ENCODE measurements around the gene WDR82. TPM values are rescaled to one million over a fixed set of nuclear protein-coding genes. Genes with fewer than 3 reads are reported as not detected.

The WDR82 gene
- total RNA-seq, 4 donors from 2014 or later, result 42.9 to 56.9 (median 51.4) TPM

DNA sequence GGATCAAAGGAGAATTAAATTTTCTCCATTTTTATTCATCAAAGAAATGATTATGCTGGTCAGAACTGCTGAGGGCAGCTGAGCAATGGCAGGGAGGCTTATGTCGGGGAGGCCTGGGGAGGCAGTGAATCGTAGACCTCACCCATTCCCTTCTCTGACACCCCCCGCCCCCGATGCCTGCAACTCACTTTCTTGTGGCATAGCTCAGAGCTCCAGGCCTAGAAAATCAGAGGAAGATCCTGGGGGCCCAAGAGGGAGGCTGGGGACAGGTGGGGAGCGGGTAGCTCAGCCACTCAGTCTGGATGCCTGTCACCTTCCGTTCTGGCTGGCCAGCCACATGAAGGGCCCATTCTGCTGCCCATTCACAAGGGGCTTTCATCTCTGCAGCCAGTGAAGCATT, 36.6 kb upstream of the WDR82 start:
- DNase-seq (ENCODE audit: low spot score), result no peak
- no peak for ATAC-seq (ENCODE audit: low FRiP score)
- TF ChIP-seq, protein P1, sequence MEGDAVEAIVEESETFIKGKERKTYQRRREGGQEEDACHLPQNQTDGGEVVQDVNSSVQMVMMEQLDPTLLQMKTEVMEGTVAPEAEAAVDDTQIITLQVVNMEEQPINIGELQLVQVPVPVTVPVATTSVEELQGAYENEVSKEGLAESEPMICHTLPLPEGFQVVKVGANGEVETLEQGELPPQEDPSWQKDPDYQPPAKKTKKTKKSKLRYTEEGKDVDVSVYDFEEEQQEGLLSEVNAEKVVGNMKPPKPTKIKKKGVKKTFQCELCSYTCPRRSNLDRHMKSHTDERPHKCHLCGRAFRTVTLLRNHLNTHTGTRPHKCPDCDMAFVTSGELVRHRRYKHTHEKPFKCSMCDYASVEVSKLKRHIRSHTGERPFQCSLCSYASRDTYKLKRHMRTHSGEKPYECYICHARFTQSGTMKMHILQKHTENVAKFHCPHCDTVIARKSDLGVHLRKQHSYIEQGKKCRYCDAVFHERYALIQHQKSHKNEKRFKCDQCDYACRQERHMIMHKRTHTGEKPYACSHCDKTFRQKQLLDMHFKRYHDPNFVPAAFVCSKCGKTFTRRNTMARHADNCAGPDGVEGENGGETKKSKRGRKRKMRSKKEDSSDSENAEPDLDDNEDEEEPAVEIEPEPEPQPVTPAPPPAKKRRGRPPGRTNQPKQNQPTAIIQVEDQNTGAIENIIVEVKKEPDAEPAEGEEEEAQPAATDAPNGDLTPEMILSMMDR (IDR thresholded peaks at IDR 0.05), result no peak

DNA sequence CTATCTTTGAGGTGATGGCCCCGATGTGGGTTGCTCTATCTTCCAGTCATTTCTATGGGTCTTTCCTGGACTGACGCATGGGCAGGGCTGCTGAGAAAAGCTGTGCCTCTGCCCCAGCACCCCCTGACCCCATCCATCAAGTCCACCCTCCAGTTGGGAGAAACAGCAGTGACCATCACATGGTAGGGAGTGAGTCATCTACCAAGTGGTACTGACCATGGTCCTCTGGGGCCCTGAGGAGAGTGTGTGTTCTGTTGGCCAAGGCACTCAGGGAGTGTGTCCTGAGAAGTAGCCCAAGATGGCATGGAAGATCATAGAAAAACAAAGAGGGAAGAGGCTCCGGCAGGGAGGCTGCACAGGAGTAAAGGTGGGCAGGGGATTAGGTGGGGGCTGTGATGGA, 36.0 kb upstream of the WDR82 start:
- ATAC-seq (ENCODE audit: low FRiP score) (no peak), DNase-seq (ENCODE audit: low spot score) (no peak)
- TF ChIP-seq, protein P1 (IDR thresholded peaks at IDR 0.05), result no peak

DNA sequence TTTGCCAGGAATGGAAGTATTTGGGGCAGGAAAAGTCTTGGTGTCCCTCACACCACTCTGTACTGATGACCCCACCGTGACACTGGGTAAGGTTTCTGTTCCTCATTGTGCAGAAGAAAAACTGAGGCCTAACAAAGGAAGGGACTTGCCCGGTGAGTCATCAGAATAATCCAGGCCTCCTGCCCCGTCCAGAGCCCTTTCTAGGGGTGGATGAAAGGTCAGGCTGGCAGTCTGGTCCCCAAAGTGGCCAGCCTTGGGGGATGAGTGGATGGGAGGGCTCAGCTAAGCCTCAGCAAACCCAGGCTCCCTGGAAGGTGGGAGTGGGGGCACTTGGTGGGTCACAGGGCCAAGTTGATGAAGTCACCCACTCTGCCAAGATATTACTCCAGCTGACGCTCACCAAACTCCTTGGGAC, 35.3 kb upstream of the WDR82 start:
- TF ChIP-seq, protein P1 (IDR thresholded peaks at IDR 0.05), result no peak
- DNase-seq (ENCODE audit: low spot score) (no peak), ATAC-seq (ENCODE audit: low FRiP score) (no peak)

DNA sequence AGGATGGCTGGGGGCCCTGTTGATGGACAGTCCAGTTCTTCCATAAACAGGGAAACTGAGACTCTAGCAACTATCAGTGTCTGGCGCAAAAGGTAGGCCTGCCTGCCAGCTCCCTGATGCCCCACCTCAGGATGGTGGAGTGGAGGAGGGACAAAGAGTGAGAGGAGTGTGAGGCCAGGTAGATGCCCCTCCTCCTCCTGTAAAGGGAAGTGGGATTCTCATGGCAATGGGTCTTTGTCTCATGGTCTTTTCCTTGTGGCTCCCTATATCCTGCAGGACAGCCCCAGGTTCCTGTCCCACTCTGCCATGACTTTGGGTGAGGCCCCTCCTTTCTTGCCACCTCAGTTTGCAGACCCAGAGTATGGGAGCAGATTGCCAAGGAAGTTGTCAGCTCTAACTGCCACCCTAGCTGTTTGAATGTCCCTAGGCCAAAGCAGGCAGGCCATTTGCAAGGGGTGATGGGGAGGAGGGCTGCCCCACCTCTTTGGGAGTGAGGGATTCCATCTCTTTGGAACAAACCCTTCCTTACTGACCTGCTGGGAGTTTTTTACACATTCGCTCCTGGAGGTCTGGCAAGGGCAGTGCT, 34.8 kb upstream of the WDR82 start:
- TF ChIP-seq, protein P1 (IDR thresholded peaks at IDR 0.05), result no peak
- DNase-seq (ENCODE audit: low spot score) (no peak), ATAC-seq (ENCODE audit: low FRiP score) (no peak)

DNA sequence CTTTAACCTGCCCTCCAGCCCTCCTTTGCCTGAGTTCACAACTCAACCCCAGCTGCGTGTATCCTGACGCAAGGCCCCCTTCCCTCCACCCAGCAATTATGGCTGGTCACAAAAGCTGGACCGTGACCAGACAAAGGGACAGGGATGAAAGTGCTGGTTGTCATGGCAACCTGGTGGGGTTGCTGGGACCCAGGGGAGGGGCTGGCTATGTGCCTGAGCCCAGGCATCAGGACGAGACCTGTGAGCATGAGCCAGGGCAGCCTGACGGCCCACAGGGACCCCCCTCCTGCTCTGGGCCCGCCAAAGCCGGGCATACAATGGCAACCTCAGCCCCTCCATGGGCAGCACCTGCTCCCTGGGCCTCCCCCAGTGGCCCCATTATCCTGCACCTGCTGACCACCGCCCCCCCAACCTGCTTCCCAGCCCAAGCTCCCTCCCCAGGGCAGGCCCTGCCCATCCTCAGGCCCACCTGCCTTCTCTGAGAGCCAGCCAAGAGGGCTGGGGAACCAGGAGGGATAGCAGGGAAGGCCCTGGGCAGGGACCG, 33.2 kb upstream of the WDR82 start:
- TF ChIP-seq, protein P1 (IDR thresholded peaks at IDR 0.05), result no peak
- ATAC-seq (ENCODE audit: low FRiP score) (no peak), DNase-seq (ENCODE audit: low spot score) (no peak)

DNA sequence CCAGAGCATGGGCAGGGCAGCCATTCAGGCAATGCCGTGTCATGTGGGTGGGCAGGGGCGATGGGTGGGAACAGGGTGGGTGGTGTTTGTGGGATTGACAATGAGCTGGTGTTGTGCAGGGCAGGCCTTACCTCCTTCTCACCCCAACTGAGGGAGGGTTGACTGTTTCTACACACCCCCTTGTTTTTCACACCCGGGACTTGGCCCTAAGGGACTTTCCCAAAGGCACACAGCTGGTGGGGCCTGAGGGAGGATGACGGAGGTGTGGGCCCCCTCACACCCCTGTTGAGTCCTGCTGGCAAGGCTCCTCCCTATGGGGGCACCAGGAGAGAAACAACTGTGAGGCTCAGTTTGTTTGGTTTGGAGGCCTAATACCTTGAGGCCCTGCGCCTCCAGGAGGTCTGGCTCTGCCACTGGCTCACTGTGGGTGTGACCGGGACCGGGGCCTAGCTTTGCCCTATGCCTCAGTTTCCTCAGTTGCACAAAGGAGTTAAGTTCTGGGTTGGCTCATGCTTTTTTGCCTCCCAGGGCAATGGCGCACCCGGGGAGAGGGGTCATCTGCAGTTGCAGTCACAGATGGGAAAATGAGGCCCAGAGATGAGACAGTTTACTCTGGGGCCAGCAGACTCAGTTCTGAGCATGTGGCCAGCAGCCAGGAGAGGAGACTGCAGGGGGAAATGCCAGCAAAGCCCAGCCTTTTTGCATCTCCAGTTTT, 32.6 kb upstream of the WDR82 start:
- DNase-seq (ENCODE audit: low spot score), result no peak
- ATAC-seq (ENCODE audit: low FRiP score), result no peak
- TF ChIP-seq, protein P1 (IDR thresholded peaks at IDR 0.05), result no peak

DNA sequence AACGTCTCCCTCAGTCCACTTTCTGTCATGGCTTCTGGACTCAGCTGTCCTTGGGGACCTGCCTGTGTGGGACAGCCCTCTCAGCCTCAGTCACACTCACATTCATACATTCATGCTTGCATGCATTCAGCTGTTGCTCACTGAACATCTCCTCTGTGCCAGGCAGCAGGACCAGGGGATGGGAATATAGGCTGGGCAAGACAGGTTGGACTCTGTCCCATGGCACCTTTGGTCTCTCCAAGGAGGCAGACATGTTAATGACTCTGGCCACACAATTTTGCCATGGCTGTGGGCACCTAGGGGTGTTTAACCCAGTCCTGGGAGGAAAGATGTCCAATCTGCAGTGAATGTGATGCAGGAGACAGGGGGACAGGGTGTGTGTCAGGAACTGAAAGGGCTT, 29.9 kb upstream of the WDR82 start:
- no peak for ATAC-seq (ENCODE audit: low FRiP score)
- TF ChIP-seq, protein P1 (IDR thresholded peaks at IDR 0.05), result no peak

More for the DNA sequence above, 29.9 kb upstream of the WDR82 start:
- DNase-seq (ENCODE audit: low spot score), result no peak
